HEK293T (cell line): Measurements from ENCODE around the gene SPRN.
"Not testable (repeated sequence)": the region's sequence is repeated elsewhere in the genome, so short reads cannot be mapped to it uniquely, and the experiment has no call there.

Experiments used
- CTCF ChIA-PET: fragments of 350-600 bp; formaldehyde crosslinking; extraction: SDS; loops from one replicate; lab custom pipeline; 2021; ENCODE audit warnings: antibody characterized with exemption, inconsistent platforms; lab: Yijun Ruan, JAX
- POLR2A ChIA-PET: fragments of 350-600 bp; formaldehyde crosslinking; extraction: SDS; loops from one replicate; lab custom pipeline; 2020; ENCODE audit warnings: antibody characterized with exemption, inconsistent platforms; lab: Yijun Ruan, JAX
- DNase-seq: peaks from one replicate; pipeline ENCODE4 v3.0.0; 2012; ENCODE audit warnings: mixed read lengths; ENCODE audit errors: extremely low spot score
- ARNT ChIP-seq: fragments of 450-650 bp; IDR thresholded peaks from 2 replicates; pipeline ENCODE4 v1.6.1; 2017; ENCODE audit warnings: mild to moderate bottlenecking
- BHLHE40 ChIP-seq: fragments of 450-650 bp; IDR thresholded peaks from 2 replicates; pipeline ENCODE4 v1.6.1; 2016; ENCODE audit warnings: mild to moderate bottlenecking, moderate library complexity, borderline replicate concordance
- CTBP1 ChIP-seq: fragments of 450-650 bp; IDR thresholded peaks from 2 replicates; pipeline ENCODE4 v1.6.1; 2016; ENCODE audit warnings: borderline replicate concordance
- ELF4 ChIP-seq: fragments of 450-650 bp; IDR thresholded peaks from 2 replicates; pipeline ENCODE4 v1.6.1; 2017; ENCODE audit warnings: antibody characterized with exemption
- FOXA1 ChIP-seq: fragments of 450-650 bp; IDR thresholded peaks from 2 replicates; pipeline ENCODE4 v1.6.1; 2016; ENCODE audit warnings: mild to moderate bottlenecking
- FOXK2 ChIP-seq: fragments of 450-650 bp; IDR thresholded peaks from 2 replicates; pipeline ENCODE4 v1.6.1; 2016; ENCODE audit warnings: mild to moderate bottlenecking
- FOXM1 ChIP-seq: fragments of 450-650 bp; IDR thresholded peaks from 2 replicates; pipeline ENCODE4 v1.6.1; 2017; ENCODE audit warnings: mild to moderate bottlenecking, borderline replicate concordance
- HDGF ChIP-seq: fragments of 450-650 bp; IDR thresholded peaks from 2 replicates; pipeline ENCODE4 v1.6.1; 2017; ENCODE audit warnings: antibody characterized with exemption, borderline replicate concordance
- L3MBTL2 ChIP-seq: fragments of 450-650 bp; conservative IDR thresholded peaks from 2 replicates; pipeline ENCODE4 v1.6.1; 2016; ENCODE audit warnings: mild to moderate bottlenecking
- LEF1 ChIP-seq: fragments of 450-650 bp; IDR thresholded peaks from 2 replicates; pipeline ENCODE4 v1.6.1; 2017; ENCODE audit warnings: mild to moderate bottlenecking, borderline replicate concordance
- NFRKB ChIP-seq: fragments of 450-650 bp; IDR thresholded peaks from 2 replicates; pipeline ENCODE4 v1.6.1; 2016; ENCODE audit warnings: mild to moderate bottlenecking, moderate library complexity
- PKNOX1 ChIP-seq: fragments of 450-650 bp; IDR thresholded peaks from 2 replicates; pipeline ENCODE4 v1.6.1; 2016
- SP1 ChIP-seq: fragments of 450-650 bp; IDR thresholded peaks from 2 replicates; pipeline ENCODE4 v1.6.1; 2017
- SUZ12 ChIP-seq: fragments of 450-650 bp; IDR thresholded peaks from 2 replicates; pipeline ENCODE4 v1.6.1; 2016; ENCODE audit warnings: mild to moderate bottlenecking
- TARDBP ChIP-seq: fragments of 450-650 bp; IDR thresholded peaks from 2 replicates; pipeline ENCODE4 v1.6.1; 2016
- ZNF384 ChIP-seq: fragments of 450-650 bp; IDR thresholded peaks from 2 replicates; pipeline ENCODE4 v1.6.1; 2016

Gene SPRN

GRCh38 chr10:133419211-133419950 is 5.0 kb downstream of the SPRN start:
- POLR2A ChIA-PET: no interaction called here
- no peak for TF ChIP-seq SUZ12

GRCh38 chr10:133418289-133418993 is 6.0 kb downstream of the SPRN start:
- POLR2A ChIA-PET: no interaction called here
- TF ChIP-seq FOXM1 (no peak), CTBP1 (no peak), ZNF384 (no peak), TARDBP (no peak), FOXK2 (no peak), SP1 (no peak), L3MBTL2 (no peak), HDGF (no peak), ELF4 (no peak), ARNT (no peak), NFRKB (no peak), SUZ12 (no peak), PKNOX1 (no peak), FOXA1 (no peak), BHLHE40 (no peak), LEF1 (no peak)

More at GRCh38 chr10:133419211-133419950, 5.0 kb downstream of the SPRN start:
- no peak for DNase-seq
- CTCF ChIA-PET: interaction anchor here (1.1 kb wide), 1 partner anchor 18 kb away, joined by 3 read pairs; no protein-coding TSS in a partner anchor

GRCh38 chr10:133415752-133416151 is 8.7 kb downstream of the SPRN start:
- no peak for DNase-seq

More at GRCh38 chr10:133418289-133418993, 6.0 kb downstream of the SPRN start:
- no peak for DNase-seq
- CTCF ChIA-PET: no interaction called here

GRCh38 chr10:133414401-133414800 is 10.0 kb downstream of the SPRN start:
- DNase-seq, POLR2A ChIA-PET, CTCF ChIA-PET: not testable (repeated sequence)

More at GRCh38 chr10:133415752-133416151, 8.7 kb downstream of the SPRN start:
- ChIA-PET CTCF (no interaction called here), POLR2A (no interaction called here)
- no peak for TF ChIP-seq SP1
- no peak for TF ChIP-seq FOXK2
- no peak for TF ChIP-seq TARDBP
- no peak for TF ChIP-seq ARNT

- POLR2A ChIA-PET: no interaction called here
- no peak for TF ChIP-seq HDGF
- TF ChIP-seq ZNF384: no peak
- no peak for TF ChIP-seq L3MBTL2
- TF ChIP-seq ELF4: no peak
- TF ChIP-seq TARDBP: no peak
- no peak for TF ChIP-seq SP1
- no peak for TF ChIP-seq BHLHE40
- no peak for TF ChIP-seq LEF1
- no peak for TF ChIP-seq FOXA1
- TF ChIP-seq SUZ12: no peak
- TF ChIP-seq ARNT: no peak
- no peak for TF ChIP-seq FOXM1
- TF ChIP-seq CTBP1: no peak
- TF ChIP-seq NFRKB: no peak
- no peak for TF ChIP-seq PKNOX1
- TF ChIP-seq FOXK2: no peak
- CTCF ChIA-PET: no interaction called here
- no peak for DNase-seq
Observed at GRCh38 chr10:133412381-133412711, 12.1 kb downstream of the SPRN start.

- DNase-seq: no peak
- ChIA-PET CTCF (no interaction called here), POLR2A (no interaction called here)
- TF ChIP-seq PKNOX1 (no peak), FOXA1 (no peak), SUZ12 (no peak), ELF4 (no peak), BHLHE40 (no peak), TARDBP (no peak), FOXM1 (no peak), HDGF (no peak), ZNF384 (no peak), FOXK2 (no peak), SP1 (no peak), LEF1 (no peak), CTBP1 (no peak), ARNT (no peak), NFRKB (no peak), L3MBTL2 (no peak)
Observed at GRCh38 chr10:133411523-133412380, 12.7 kb downstream of the SPRN start.
